Prostate gland (tissue), 2 donors: ENCODE results near the gene P2RY2. TPM values are rescaled to one million over a fixed set of nuclear protein-coding genes. Genes with fewer than 3 reads are reported as not detected.

ENCODE experiments used
- DNase-seq: peaks from one replicate; pipeline ENCODE4 v3.0.0-alpha.2; 2019; ENCODE audit warnings: low spot score
- H3K27ac ChIP-seq, 2 donors: fragments of 200-600 bp; sonication (generic); 2 replicates each; pipeline ENCODE4 v1.5.1; 2017 to 2019
- H3K27me3 ChIP-seq: fragments of 200-600 bp; sonication (generic); replicated peaks from 2 replicates; pipeline ENCODE4 v1.5.1; 2019; ENCODE audit not compliant: insufficient read depth
- H3K36me3 ChIP-seq, 2 donors: fragments of 200-600 bp; sonication (generic); 1 replicate in 1 of 2; 2 replicates in 1 of 2; pipeline versions ENCODE4 v1.5.1 to v1.8.1; 2017 to 2019
- H3K4me1 ChIP-seq: fragments of 200-600 bp; sonication (generic); replicated peaks from 2 replicates; pipeline ENCODE4 v1.5.1; 2019
- H3K4me3 ChIP-seq, 2 donors: fragments of 200-600 bp; sonication (generic); 2 replicates each; pipeline ENCODE4 v1.5.1; 2017 to 2019
- H3K9me3 ChIP-seq: fragments of 200-600 bp; sonication (generic); 2 replicates; pipeline ENCODE4 v1.5.1; 2017
- POLR2A ChIP-seq: fragments of 450-650 bp; IDR thresholded peaks from one replicate; pipeline ENCODE4 v1.6.1; 2016; ENCODE audit warnings: antibody characterized with exemption, mild to moderate bottlenecking
- POLR2AphosphoS5 ChIP-seq: sonication (generic); formaldehyde crosslinking; IDR thresholded peaks from one replicate; pipeline ENCODE4 v1.6.1; 2017; ENCODE audit warnings: antibody characterized with exemption
- WGBS: methylation state at CpG from one replicate; pipeline ENCODE4 v1.1.5; 2018; 5-methylcytosine and 5-hydroxymethylcytosine counted together
- intact Hi-C: fragments of 100-400 bp; cut with DNase I; formaldehyde crosslinking; loops from one replicate; pipeline ENCODE4 v1.14.2; 2022
- total RNA-seq, 2 donors: library from RNA; depleted of rRNA; stranded (reverse); fragments of >200 nt; gene quantifications; one replicate each; pipeline ENCODE4 v1.1.0, GENCODE V29; 2016
- TF ChIP-seq, protein P1 (sequence below), 4 experiments: fragments of 200-600 bp in 2 of 4; fragments of 450-650 bp in 2 of 4; sonication (generic) in 2 of 4; IDR thresholded peaks; 1 replicate in 3 of 4; 2 replicates in 1 of 4; pipeline ENCODE4 v1.5.1; 2016 to 2019; ENCODE audit warnings: antibody characterized with exemption in 4 of 4, mild to moderate bottlenecking in 2 of 4, moderate library complexity in 2 of 4

Gene P2RY2
- total RNA-seq, 2 donors from 2014 or later, result 2.7 to 3.5 TPM

DNA sequence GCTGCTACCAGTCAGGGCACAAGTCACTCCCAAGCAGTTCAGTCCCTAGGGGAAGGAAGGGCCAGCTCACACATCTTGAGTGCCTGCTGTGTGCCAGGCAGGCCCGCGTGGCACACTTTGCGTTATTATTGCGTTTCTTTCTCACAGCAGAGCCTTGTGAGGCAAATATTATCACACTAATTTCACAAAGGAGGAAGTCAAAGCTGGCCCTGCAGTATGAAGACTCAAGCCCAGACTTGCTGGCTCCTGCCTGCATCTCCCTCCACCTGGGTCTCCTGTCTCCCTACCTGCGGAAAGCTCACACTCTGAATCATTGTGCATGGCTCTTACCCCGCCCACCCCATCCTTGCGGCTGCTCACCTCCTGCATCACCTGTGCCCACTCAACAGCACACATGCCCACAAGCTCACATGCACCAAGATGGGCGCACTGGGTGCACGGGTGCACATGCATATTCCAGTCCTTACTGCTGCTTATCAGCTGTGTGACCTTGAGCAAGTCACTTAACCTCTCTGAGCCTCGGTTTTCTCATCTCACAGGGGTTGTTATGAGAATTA is 31.7 kb upstream of the P2RY2 start:
- no peaks in the 10 kb centered on the region for H3K9me3 ChIP-seq
- intact Hi-C loops, result loop anchor here (5.0 kb wide), 2 partner anchors 56 to 101 kb away; no protein-coding TSS in a partner anchor
- no peaks in the 10 kb centered on the region for H3K4me1 ChIP-seq
- 55% methylated on average over 10 of the region's 10 CpGs for WGBS
- TF ChIP-seq POLR2AphosphoS5, result peak; percentile 11
- TF ChIP-seq, protein P1, sequence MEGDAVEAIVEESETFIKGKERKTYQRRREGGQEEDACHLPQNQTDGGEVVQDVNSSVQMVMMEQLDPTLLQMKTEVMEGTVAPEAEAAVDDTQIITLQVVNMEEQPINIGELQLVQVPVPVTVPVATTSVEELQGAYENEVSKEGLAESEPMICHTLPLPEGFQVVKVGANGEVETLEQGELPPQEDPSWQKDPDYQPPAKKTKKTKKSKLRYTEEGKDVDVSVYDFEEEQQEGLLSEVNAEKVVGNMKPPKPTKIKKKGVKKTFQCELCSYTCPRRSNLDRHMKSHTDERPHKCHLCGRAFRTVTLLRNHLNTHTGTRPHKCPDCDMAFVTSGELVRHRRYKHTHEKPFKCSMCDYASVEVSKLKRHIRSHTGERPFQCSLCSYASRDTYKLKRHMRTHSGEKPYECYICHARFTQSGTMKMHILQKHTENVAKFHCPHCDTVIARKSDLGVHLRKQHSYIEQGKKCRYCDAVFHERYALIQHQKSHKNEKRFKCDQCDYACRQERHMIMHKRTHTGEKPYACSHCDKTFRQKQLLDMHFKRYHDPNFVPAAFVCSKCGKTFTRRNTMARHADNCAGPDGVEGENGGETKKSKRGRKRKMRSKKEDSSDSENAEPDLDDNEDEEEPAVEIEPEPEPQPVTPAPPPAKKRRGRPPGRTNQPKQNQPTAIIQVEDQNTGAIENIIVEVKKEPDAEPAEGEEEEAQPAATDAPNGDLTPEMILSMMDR (IDR thresholded peaks at IDR 0.05), result no peak
- TF ChIP-seq POLR2A, result no peak
- H3K27ac ChIP-seq, result peak overlapping the region in 1 of 2 donors; percentile 7
- H3K36me3 ChIP-seq, result no peaks in the 10 kb centered on the region
- peak; percentile 55 for DNase-seq
- no peak overlapping the region for H3K4me3 ChIP-seq
- H3K27me3 ChIP-seq, result no peaks in the 10 kb centered on the region

DNA sequence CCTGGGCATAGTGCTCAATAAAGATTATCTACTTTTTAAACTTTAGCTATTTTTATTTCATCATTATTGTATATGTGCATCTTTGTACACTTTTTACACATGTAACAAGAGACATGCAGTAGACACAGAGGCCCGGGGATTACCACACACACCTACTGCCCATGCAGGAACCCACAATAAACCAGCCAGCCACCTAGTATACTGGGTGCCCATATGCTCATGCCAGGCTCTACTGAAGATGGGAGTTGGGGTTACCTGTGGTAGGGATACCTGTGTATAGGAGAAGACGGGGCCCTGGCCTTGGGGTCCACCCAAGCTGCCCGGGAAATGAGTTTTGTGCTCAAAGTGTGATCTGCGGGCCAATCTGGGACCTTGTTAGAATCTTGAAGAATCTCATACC is 31.2 kb upstream of the P2RY2 start:
- no peak for TF ChIP-seq POLR2A
- no peak for TF ChIP-seq POLR2AphosphoS5
- TF ChIP-seq, protein P1 (IDR thresholded peaks at IDR 0.05), result no peak
- H3K27me3 ChIP-seq, result no peaks in the 10 kb centered on the region
- H3K4me3 ChIP-seq, result no peak overlapping the region
- DNase-seq, result no peak
- H3K4me1 ChIP-seq, result no peaks in the 10 kb centered on the region
- no peak overlapping the region for H3K27ac ChIP-seq
- no peaks in the 10 kb centered on the region for H3K9me3 ChIP-seq
- intact Hi-C loops, result loop anchor here (5.0 kb wide), 2 partner anchors 55 to 100 kb away; no protein-coding TSS in a partner anchor
- H3K36me3 ChIP-seq, result no peaks in the 10 kb centered on the region
- 68% methylated on average over 4 of the region's 4 CpGs for WGBS

DNA sequence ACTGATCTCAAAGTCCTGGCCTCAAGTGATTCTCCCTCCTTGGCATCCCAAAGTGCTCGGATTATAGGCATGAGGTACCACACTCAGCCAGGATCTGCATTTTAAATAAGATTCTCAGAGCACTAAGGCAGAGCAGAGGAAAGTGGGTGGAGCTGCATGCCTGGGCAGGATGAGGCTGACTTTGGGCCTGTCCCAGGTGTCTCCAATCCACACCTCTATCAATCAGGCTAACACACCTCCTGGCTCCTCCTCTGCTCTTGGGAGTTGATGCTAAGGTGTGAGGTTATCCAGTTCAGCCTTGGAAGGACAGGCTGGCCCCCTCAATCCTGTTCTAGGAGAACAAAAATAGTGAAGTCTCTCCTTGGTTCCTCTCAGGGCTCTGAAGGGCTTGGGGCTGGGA is 30.2 kb upstream of the P2RY2 start:
- intact Hi-C loops, result loop anchor here (5.0 kb wide), 2 partner anchors 54 to 99 kb away; no protein-coding TSS in a partner anchor
- Histone ChIP-seq H3K4me3 (no peak overlapping the region), H3K4me1 (no peaks in the 10 kb centered on the region), H3K36me3 (no peaks in the 10 kb centered on the region), H3K27ac (no peak overlapping the region), H3K27me3 (no peaks in the 10 kb centered on the region), H3K9me3 (no peaks in the 10 kb centered on the region)
- no peak for DNase-seq
- TF ChIP-seq, protein P1 (IDR thresholded peaks at IDR 0.05), result no peak
- TF ChIP-seq POLR2A (no peak), POLR2AphosphoS5 (no peak)
- 79% methylated on average over 1 of the region's 1 CpG for WGBS

DNA sequence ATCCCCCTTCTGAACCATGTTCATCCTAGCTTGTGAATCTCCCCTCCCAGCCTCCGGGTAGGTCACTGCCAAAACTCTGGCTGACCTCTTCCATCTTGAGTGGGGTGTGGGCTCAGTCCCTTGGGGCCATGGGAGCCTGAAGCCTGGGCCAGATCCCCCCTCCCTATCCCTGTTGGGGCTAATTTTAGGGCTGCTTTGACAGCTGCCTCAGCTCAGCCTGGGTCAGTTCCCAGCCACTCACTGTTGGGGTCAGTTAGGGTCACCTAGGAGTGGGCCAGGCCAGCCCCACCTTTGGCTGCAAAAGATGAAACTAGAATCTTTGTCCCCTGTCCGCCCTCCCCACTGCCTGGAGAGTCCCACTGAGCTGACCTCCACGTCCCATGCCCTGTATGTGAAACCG is 29.8 kb upstream of the P2RY2 start:
- Histone ChIP-seq H3K4me3 (no peak overlapping the region), H3K9me3 (no peaks in the 10 kb centered on the region), H3K36me3 (no peaks in the 10 kb centered on the region), H3K27me3 (no peaks in the 10 kb centered on the region), H3K4me1 (no peaks in the 10 kb centered on the region), H3K27ac (no peak overlapping the region)
- TF ChIP-seq, protein P1 (IDR thresholded peaks at IDR 0.05), result no peak
- no peak for TF ChIP-seq POLR2A
- no peak for TF ChIP-seq POLR2AphosphoS5
- intact Hi-C loops, result loop anchor here (5.0 kb wide), 2 partner anchors 54 to 99 kb away; no protein-coding TSS in a partner anchor
- DNase-seq, result no peak
- WGBS, result 83% methylated on average over 4 of the region's 4 CpGs

DNA sequence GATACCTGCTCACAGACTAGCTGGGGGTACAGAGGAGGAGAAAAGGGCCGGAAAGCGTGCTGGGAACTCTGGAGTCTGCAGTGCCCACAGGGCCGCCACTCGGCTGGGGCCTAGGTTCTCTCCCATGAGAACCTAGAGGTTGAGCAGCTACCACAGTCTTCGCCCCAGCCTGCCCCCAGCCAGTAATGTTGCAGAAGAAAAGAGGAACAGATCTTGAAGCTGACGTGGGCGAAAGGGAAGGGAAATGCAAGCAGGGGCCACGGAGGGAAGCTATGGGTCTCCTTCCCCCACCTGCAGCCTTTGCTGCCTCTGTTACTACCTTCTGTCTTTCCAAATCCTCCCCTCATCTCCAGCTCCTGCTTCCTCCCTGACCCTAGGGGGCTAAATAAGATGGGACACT is 28.8 kb upstream of the P2RY2 start:
- Histone ChIP-seq H3K9me3 (no peaks in the 10 kb centered on the region), H3K36me3 (no peaks in the 10 kb centered on the region), H3K4me1 (no peaks in the 10 kb centered on the region), H3K4me3 (no peak overlapping the region), H3K27ac (no peak overlapping the region), H3K27me3 (no peaks in the 10 kb centered on the region)
- no peak for TF ChIP-seq POLR2A
- TF ChIP-seq, protein P1 (IDR thresholded peaks at IDR 0.05), result no peak
- TF ChIP-seq POLR2AphosphoS5, result no peak
- WGBS, result 78% methylated on average over 8 of the region's 8 CpGs
- intact Hi-C loops, result loop anchor here (5.0 kb wide), 2 partner anchors 53 to 98 kb away; no protein-coding TSS in a partner anchor
- DNase-seq, result no peak
